ENCODE measurements around the gene PTPN9.

GRCh38 chr15:75493732-75494131 is 85.4 kb downstream of the PTPN9 start:
- TF ChIP-seq CTCF (optimal IDR thresholded peaks at IDR 0.05 in 1 of 3, IDR thresholded peaks at IDR 0.05 in 1 of 3, conservative IDR thresholded peaks at IDR 0.05 in 1 of 3; ENCODE audit: extremely low read depth in 1 of 3, insufficient read depth in 2 of 3, low read length in 3 of 3): no peak
- no peak for TF ChIP-seq EZH2 (IDR thresholded peaks at IDR 0.05; ENCODE audit: low read length)

Measured in keratinocyte (primary cell).